IPS-18c (cell line): Measurements from ENCODE around the gene UBAC2.
"Not testable (repeated sequence)": the region's sequence is repeated elsewhere in the genome, so short reads cannot be mapped to it uniquely, and the experiment has no call there.

Experiments used
- H3K4me3 ChIP-seq: 2 replicates; pipeline ENCODE4 v1.7.0; 2013; ENCODE audit warnings: low read depth, mild to moderate bottlenecking, low read length, moderate library complexity; ENCODE audit not compliant: insufficient read depth
- H3K9me3 ChIP-seq: one replicate; pipeline ENCODE4 v1.6.1; 2013; ENCODE audit warnings: mild to moderate bottlenecking, low read length, moderate library complexity; ENCODE audit not compliant: control insufficient read depth, insufficient read depth

The UBAC2 gene

GRCh38 chr13:99407906-99408702 is 207.4 kb downstream of the UBAC2 start:
- H3K9me3 ChIP-seq = no peaks in the 10 kb centered on the region
- no peak overlapping the region for H3K4me3 ChIP-seq

DNA sequence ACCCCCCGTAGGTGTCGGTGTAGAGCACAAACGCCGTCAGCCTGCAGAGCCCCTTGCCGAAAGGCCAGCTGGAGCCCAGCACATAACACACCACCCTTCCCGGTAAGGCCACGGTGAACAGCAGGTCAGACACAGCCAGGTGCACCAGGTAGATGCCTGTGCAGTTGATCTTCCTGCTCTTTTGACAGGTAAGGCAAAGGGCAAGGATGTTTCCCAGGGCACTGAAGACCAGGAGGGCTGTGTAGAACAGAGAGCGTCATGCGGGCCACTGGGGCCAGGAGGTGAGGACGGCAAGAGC is 208.0 kb downstream of the UBAC2 start:
- H3K4me3 ChIP-seq = no peak overlapping the region
- H3K9me3 ChIP-seq = no peaks in the 10 kb centered on the region

DNA sequence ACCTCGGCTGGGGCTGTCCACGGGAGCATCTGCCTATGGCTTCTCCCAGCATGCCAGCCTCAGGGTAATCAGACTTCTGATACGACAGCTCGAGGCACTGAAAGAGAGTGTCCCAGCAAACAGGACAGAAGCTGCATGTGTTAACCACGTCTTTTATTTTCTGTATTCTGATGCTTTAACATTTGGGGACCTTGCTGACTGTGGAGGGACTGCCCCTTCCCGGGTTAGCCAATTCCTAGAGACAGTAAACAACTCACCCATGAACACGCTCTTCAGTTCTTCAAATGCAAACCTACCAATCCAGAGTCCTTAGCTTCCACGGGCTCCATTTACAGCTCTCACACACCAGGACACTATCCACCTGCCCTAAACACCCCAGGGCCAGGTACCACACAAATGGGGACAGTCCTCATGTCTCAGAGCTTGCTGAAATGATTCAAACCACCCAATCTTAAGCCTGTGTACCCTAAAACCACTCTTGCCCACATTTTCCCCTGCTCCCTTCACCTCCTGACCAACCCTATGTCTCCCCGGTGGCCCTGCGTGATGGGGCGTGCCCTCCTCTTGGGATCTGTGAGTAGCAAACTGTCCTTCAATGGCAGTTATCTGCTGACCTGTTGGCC is 208.9 kb downstream of the UBAC2 start:
- not testable (repeated sequence) for H3K9me3 ChIP-seq, H3K4me3 ChIP-seq

DNA sequence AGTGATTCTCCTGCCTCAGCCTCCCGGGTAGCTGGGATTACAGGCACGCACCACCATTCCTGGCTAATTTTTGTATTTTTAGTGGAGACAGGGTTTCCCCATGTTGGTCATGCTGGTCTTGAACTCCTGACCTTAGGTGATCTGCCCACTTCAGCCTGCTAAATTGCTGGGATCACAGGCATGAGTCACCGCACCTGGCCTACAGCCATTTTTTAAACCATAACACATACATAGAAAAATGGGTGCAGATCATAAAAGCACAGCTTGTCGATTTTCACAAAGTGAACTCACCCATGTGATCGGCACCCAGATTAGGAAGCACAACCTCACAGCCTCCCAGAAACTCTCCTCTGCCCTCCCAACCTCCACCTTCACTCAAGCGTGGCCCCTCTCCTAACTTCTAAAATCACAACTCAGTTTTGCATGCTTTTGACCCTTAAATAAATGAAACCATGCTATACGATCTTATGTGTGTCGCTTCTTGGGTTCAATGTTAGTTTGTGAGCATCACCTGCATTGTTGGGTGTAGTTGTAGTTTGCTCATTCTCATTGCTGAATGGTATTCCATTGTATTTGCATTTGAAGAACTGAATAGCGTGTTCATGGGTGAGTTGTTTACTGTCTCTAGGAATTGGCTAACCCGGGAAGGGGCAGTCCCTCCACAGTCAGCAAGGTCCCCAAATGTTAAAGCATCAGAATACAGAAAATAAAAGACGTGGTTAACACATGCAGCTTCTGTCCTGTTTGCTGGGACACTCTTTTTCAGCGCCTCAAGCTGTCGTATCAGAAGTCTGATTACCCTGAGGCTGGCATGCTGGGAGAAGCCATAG is 210.2 kb downstream of the UBAC2 start:
- not testable (repeated sequence) for H3K9me3 ChIP-seq, H3K4me3 ChIP-seq

DNA sequence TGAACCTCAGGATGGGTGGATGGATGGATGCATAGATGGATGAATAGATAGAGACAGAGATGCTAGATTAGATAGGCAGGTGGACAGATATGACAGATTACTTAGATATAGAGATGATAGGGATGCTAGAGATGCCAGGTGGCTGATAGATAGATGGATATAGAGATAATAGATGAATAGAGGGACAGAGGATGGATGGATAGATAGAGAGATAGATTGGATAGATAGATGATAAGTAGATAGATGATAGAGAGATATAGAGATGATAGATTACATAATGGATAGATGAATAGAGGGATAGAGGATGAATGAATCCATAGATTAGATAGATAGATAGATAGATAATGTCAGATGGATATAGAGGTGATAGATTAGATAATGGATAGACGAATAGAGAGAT is 212.2 kb downstream of the UBAC2 start:
- Histone ChIP-seq H3K4me3 (no peak overlapping the region), H3K9me3 (no peaks in the 10 kb centered on the region)

GRCh38 chr13:99414048-99414995 is 213.7 kb downstream of the UBAC2 start:
- no peak overlapping the region for H3K4me3 ChIP-seq
- no peaks in the 10 kb centered on the region for H3K9me3 ChIP-seq

- Histone ChIP-seq H3K9me3 (no peaks in the 10 kb centered on the region), H3K4me3 (no peak overlapping the region)
Measured at GRCh38 chr13:99415014-99415650, 214.5 kb downstream of the UBAC2 start.

- Histone ChIP-seq H3K4me3 (no peak overlapping the region), H3K9me3 (no peaks in the 10 kb centered on the region)
Measured at GRCh38 chr13:99415851-99416331, 215.2 kb downstream of the UBAC2 start.

GRCh38 chr13:99416411-99417121 is 215.9 kb downstream of the UBAC2 start:
- Histone ChIP-seq H3K4me3 (no peak overlapping the region), H3K9me3 (no peaks in the 10 kb centered on the region)

DNA sequence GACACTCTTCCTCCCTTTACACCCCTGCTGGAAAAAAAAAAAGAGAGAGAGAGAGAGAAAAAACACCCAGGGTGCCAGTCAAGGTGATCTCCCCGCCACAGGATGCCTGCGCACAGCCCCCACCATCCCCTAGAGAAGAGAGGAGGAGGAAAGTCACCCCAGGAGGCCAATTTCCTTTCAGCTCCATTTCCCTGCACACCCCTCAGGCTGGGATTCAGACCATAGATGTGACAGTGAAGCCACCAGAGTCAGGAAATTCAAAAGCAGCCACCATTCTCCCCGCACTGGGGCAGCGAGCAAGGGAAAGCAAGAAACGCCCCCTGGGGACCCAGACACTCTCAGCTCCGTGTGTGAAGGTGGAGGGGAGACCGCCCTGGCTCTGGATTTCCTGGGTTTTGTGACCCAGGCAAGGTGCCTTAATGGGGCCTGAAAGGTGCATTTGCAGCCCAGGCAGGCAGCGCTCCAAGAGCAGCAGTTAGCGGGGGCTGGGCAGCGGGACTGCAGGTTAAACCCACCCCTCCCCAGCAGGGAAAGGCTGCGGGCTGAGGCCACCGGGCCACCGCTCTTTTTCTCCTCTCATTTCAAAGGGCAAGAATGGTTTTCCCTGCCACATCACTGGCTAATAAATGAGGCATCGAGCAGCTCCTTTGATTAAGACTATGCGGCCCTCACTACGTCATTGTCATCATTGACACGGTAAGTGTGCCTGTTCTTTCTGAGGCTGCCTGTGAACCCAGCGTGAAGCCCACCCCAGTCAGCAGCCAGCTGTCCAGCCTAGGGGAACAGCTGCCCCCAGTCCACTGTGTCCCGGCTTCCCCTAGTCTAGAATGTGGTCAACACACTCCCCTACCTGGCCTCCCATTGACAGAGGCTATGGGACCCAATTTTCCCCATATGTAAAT is 216.8 kb downstream of the UBAC2 start:
- no peak overlapping the region for H3K4me3 ChIP-seq
- peaks cover 5% of the 10 kb centered on the region for H3K9me3 ChIP-seq

DNA sequence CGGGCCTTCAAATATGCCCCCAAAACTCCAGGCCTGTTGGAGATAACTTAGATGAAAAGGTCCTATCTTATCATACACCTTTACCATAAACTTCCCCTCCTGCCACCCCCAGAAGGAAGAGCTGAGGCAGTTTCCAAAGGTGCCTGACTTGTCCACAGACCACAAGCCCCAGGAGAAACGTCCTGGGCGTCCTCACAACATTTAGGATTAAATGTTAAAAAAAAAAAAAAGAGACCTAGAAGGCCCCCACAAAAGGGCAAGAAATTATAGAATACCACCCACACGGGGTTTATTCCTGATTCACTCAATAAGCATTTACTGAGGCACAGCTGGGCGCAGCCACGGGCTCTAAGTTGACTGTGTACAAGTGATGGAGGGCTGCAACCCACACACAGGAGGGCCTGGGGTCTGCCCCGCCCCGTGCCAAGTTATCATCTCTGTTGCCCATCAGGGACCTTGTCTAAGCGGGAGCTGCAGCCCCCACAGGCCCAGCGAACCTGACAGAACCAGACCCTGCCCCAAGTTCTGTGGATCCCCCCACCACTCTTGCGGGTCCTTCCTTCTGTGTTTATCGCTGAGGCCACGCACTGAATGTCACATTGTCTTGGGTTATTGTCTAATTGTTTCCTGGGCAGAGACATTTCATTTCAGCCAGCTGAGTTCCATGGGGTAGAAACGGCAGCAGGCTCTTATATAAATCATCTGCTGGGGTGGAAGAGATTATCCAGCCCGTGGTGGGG is 217.6 kb downstream of the UBAC2 start:
- Histone ChIP-seq H3K4me3 (no peak overlapping the region), H3K9me3 (peaks cover 5% of the 10 kb centered on the region)

DNA sequence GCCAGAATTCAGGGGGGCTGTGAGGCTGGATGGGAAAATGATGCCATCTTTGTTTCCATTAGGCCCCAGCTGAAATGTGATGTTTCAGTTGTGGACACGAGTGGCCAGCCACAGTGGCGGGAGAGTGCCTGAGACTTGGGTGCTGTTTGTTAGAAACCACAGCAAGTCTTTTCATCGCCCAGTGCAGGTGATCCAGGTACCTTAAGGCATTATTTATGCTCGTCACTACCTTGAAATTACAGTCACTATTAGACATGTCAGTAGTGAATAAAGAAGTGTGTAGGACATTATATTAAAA is 218.1 kb downstream of the UBAC2 start:
- H3K4me3 ChIP-seq = no peak overlapping the region
- H3K9me3 ChIP-seq = peaks cover 5% of the 10 kb centered on the region

- Histone ChIP-seq H3K9me3 (peaks cover 5% of the 10 kb centered on the region), H3K4me3 (no peak overlapping the region)
Measured at GRCh38 chr13:99419591-99420243, 219.1 kb downstream of the UBAC2 start.

- Histone ChIP-seq H3K9me3 (peaks cover 5% of the 10 kb centered on the region), H3K4me3 (no peak overlapping the region)
Measured at GRCh38 chr13:99421271-99421670, 220.6 kb downstream of the UBAC2 start.
